HepG2 (cell line): ENCODE measurements around the gene P2RY11. TPM values are rescaled to one million over a fixed set of nuclear protein-coding genes. Genes with fewer than 3 reads are reported as not detected.

ENCODE experiments used
- FOSL1 ChIP-seq: sonication (generic); formaldehyde crosslinking; IDR thresholded peaks from 2 replicates; pipeline ENCODE4 v1.9.0; 2021; ENCODE audit warnings: missing genetic modification reagents, borderline replicate concordance
- KDM5A ChIP-seq: fragments of 200-600 bp; sonication (generic); IDR thresholded peaks from 2 replicates; pipeline ENCODE4 v1.7.0; 2018; ENCODE audit warnings: antibody characterized with exemption, mild to moderate bottlenecking, low read length, borderline replicate concordance
- LCORL ChIP-seq, 2 experiments: fragments of 450-650 bp in 1 of 2; sonication (generic) in 1 of 2; formaldehyde crosslinking in 1 of 2; IDR thresholded peaks; 2 replicates each; pipeline versions ENCODE4 v1.5.0 to v1.6.1; 2017 to 2020; ENCODE audit warnings: antibody characterized with exemption in 1 of 2, missing genetic modification reagents in 1 of 2
- NCOR1 ChIP-seq: fragments of 200-600 bp; sonication (generic); IDR thresholded peaks from 2 replicates; pipeline ENCODE4 v1.7.0; 2017; ENCODE audit warnings: antibody characterized with exemption, low read length, borderline replicate concordance
- NKX3-1 ChIP-seq: sonication (generic); formaldehyde crosslinking; IDR thresholded peaks from 2 replicates; pipeline ENCODE4 v1.5.0; 2020; ENCODE audit warnings: missing genetic modification reagents
- POLR2AphosphoS2 ChIP-seq: IDR thresholded peaks from 2 replicates; pipeline ENCODE4 v1.6.1; 2011; ENCODE audit warnings: low read depth, low read length, improper control_type of control experiment
- SSRP1 ChIP-seq: IDR thresholded peaks from 2 replicates; pipeline ENCODE4 v1.6.1; 2016; ENCODE audit warnings: control low read depth
- U2AF2 ChIP-seq: fragments of 200-400 bp; formaldehyde crosslinking; IDR thresholded peaks from 2 replicates; pipeline ENCODE4 v1.6.1; 2017; ENCODE audit warnings: low read depth, mild to moderate bottlenecking, low read length
- ZNF180 ChIP-seq: sonication (generic); formaldehyde crosslinking; IDR thresholded peaks from 2 replicates; pipeline ENCODE4 v1.4.0; 2020; ENCODE audit warnings: low read depth, missing genetic modification reagents, borderline replicate concordance
- ZNF282 ChIP-seq: fragments of 450-650 bp; IDR thresholded peaks from 2 replicates; pipeline ENCODE4 v1.6.1; 2018; ENCODE audit not compliant: partially characterized antibody
- ZSCAN20 ChIP-seq: sonication (generic); formaldehyde crosslinking; IDR thresholded peaks from 2 replicates; pipeline ENCODE4 v1.4.0; 2020; ENCODE audit warnings: missing genetic modification reagents, mild to moderate bottlenecking, borderline replicate concordance
- polyA plus RNA-seq, 8 experiments: library from polyadenylated mRNA; depleted of rRNA in 3 of 8; stranded (reverse) in 7 of 8; unstranded in 1 of 8; fragments of >200 nt; fragmentation: Illumina TruSeq in 4 of 8; extraction: Trizol in 4 of 8; gene quantifications; 2 replicates each; pipeline versions ENCODE4 v1.2.1 to v1.2.3, GENCODE V29; 2011 to 2016; ENCODE audit warnings: low read depth in 4 of 8, missing spikeins in 1 of 8, mixed read lengths in 1 of 8; ENCODE audit not compliant: insufficient read depth in 1 of 8
- total RNA-seq, 5 experiments: library from RNA; depleted of rRNA; stranded (reverse); fragments of >200 nt; fragmentation: Illumina TruSeq; extraction: Trizol; gene quantifications; 2 replicates each; pipeline ENCODE4 v1.2.3, GENCODE V29; 2016; ENCODE audit warnings: low read depth in 1 of 5
- TF ChIP-seq, protein P1 (sequence below): sonication (generic); formaldehyde crosslinking; conservative IDR thresholded peaks from 2 replicates; pipeline ENCODE4 v1.4.0; 2020; ENCODE audit warnings: missing genetic modification reagents
- TF ChIP-seq, protein P2 (sequence below): sonication (generic); formaldehyde crosslinking; IDR thresholded peaks from 2 replicates; pipeline ENCODE4 v1.5.0; 2020; ENCODE audit warnings: mild to moderate bottlenecking, missing genetic modification reagents
- TF ChIP-seq, protein P3 (sequence below): sonication (generic); formaldehyde crosslinking; IDR thresholded peaks from 2 replicates; pipeline ENCODE4 v1.8.0; 2022; ENCODE audit warnings: missing genetic modification reagents, mild to moderate bottlenecking, borderline replicate concordance
- TF ChIP-seq, protein P4 (sequence below): sonication (generic); formaldehyde crosslinking; IDR thresholded peaks from one replicate; pipeline ENCODE4 v1.5.1; 2020; ENCODE audit warnings: mild to moderate bottlenecking, missing genetic modification reagents; ENCODE audit errors: not compliant biosample characterization

The P2RY11 gene
- total and polyA plus RNA-seq, 2 of the 13 experiments (the other 11 are each of a cell fraction or from before 2014, with no cell fraction given): 4.0 to 7.8 TPM

DNA sequence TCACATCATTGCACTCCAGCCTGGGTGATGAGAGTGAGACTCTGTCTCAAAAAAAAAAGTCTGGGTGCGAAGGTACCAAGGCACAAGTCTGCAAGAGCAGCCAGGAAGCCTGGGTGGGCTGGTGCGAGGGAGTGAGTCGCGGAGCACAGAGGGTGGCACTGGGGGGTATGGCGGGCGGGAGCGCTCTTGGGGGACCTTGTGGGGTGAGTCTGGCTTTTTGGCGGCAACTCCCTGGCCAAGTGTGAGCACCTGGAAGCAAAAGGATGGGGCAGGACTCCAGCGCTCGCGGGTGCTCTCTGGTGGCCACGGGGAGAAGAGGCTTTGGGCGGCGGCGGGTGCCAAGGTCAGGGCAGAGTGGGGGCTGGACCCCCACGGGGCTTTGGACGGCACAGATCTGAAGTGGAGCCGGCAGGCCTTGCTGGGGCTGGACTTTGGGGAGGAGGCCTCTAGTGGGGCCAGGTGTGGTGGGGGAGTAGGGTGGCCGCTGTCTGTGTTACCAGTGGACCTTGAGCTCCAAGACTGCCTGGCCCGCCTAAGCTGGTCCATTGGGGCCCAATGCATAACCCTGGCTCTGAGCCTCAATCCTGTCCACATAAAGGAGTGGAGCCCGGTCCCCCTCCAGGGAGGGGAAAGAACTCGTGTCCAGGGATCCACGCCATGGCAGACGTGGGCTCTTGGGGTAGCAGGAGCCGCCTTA is 1.6 kb downstream of the P2RY11 start (continued):
- TF ChIP-seq ZSCAN20 (no peak), ZNF180 (no peak), FOSL1 (CRISPR knock-in tag) (no peak), ZNF282 (no peak), LCORL (IDR thresholded peaks at IDR 0.05) (no peak), LCORL (CRISPR knock-in tag; IDR thresholded peaks at IDR 0.05) (no peak), SSRP1 (CRISPR knock-in tag) (no peak; the same call in 1 of the 2 replicates), NCOR1 (no peak), U2AF2 (no peak), POLR2AphosphoS2 (no peak), KDM5A (no peak), NKX3-1 (CRISPR knock-in tag) (no peak)
- TF ChIP-seq, protein P1, sequence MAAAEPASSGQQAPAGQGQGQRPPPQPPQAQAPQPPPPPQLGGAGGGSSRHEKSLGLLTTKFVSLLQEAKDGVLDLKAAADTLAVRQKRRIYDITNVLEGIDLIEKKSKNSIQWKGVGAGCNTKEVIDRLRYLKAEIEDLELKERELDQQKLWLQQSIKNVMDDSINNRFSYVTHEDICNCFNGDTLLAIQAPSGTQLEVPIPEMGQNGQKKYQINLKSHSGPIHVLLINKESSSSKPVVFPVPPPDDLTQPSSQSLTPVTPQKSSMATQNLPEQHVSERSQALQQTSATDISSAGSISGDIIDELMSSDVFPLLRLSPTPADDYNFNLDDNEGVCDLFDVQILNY (CRISPR knock-in tag): no peak
- TF ChIP-seq, protein P2, sequence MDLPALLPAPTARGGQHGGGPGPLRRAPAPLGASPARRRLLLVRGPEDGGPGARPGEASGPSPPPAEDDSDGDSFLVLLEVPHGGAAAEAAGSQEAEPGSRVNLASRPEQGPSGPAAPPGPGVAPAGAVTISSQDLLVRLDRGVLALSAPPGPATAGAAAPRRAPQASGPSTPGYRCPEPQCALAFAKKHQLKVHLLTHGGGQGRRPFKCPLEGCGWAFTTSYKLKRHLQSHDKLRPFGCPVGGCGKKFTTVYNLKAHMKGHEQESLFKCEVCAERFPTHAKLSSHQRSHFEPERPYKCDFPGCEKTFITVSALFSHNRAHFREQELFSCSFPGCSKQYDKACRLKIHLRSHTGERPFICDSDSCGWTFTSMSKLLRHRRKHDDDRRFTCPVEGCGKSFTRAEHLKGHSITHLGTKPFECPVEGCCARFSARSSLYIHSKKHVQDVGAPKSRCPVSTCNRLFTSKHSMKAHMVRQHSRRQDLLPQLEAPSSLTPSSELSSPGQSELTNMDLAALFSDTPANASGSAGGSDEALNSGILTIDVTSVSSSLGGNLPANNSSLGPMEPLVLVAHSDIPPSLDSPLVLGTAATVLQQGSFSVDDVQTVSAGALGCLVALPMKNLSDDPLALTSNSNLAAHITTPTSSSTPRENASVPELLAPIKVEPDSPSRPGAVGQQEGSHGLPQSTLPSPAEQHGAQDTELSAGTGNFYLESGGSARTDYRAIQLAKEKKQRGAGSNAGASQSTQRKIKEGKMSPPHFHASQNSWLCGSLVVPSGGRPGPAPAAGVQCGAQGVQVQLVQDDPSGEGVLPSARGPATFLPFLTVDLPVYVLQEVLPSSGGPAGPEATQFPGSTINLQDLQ (CRISPR knock-in tag): no peak; the same call in 1 of the 2 replicates
- TF ChIP-seq, protein P3, sequence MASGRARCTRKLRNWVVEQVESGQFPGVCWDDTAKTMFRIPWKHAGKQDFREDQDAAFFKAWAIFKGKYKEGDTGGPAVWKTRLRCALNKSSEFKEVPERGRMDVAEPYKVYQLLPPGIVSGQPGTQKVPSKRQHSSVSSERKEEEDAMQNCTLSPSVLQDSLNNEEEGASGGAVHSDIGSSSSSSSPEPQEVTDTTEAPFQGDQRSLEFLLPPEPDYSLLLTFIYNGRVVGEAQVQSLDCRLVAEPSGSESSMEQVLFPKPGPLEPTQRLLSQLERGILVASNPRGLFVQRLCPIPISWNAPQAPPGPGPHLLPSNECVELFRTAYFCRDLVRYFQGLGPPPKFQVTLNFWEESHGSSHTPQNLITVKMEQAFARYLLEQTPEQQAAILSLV (CRISPR knock-in tag): no peak
- TF ChIP-seq, protein P4, sequence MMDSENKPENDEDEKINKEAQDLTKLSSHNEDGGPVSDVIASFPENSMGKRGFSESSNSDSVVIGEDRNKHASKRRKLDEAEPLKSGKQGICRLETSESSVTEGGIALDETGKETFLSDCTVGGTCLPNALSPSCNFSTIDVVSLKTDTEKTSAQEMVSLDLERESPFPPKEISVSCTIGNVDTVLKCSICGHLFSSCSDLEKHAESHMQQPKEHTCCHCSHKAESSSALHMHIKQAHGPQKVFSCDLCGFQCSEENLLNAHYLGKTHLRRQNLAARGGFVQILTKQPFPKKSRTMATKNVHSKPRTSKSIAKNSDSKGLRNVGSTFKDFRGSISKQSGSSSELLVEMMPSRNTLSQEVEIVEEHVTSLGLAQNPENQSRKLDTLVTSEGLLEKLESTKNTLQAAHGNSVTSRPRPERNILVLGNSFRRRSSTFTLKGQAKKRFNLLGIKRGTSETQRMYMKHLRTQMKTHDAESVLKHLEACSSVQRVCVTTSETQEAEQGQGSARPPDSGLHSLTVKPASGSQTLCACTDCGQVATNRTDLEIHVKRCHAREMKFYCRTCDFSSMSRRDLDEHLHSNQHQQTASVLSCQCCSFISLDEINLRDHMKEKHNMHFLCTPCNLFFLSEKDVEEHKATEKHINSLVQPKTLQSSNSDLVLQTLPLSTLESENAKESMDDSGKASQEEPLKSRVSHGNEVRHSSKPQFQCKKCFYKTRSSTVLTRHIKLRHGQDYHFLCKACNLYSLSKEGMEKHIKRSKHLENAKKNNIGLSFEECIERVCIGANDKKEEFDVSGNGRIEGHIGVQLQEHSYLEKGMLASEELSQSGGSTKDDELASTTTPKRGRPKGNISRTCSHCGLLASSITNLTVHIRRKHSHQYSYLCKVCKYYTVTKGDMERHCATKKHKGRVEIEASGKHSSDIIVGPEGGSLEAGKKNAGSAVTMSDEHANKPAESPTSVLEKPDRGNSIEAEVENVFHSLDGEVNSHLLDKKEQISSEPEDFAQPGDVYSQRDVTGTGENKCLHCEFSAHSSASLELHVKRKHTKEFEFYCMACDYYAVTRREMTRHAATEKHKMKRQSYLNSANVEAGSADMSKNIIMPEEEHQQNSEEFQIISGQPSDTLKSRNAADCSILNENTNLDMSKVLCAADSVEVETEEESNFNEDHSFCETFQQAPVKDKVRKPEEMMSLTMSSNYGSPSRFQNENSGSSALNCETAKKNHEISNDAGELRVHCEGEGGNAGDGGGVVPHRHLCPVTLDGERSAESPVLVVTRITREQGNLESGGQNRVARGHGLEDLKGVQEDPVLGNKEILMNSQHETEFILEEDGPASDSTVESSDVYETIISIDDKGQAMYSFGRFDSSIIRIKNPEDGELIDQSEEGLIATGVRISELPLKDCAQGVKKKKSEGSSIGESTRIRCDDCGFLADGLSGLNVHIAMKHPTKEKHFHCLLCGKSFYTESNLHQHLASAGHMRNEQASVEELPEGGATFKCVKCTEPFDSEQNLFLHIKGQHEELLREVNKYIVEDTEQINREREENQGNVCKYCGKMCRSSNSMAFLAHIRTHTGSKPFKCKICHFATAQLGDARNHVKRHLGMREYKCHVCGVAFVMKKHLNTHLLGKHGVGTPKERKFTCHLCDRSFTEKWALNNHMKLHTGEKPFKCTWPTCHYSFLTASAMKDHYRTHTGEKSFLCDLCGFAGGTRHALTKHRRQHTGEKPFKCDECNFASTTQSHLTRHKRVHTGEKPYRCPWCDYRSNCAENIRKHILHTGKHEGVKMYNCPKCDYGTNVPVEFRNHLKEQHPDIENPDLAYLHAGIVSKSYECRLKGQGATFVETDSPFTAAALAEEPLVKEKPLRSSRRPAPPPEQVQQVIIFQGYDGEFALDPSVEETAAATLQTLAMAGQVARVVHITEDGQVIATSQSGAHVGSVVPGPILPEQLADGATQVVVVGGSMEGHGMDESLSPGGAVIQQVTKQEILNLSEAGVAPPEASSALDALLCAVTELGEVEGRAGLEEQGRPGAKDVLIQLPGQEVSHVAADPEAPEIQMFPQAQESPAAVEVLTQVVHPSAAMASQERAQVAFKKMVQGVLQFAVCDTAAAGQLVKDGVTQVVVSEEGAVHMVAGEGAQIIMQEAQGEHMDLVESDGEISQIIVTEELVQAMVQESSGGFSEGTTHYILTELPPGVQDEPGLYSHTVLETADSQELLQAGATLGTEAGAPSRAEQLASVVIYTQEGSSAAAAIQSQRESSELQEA (CRISPR knock-in tag): no peak
